Inflammatory macrophage treated with lipopolysaccharide for 4 hours (primary cell): ENCODE measurements around the gene ADISSP.

Source experiments
- DNase-seq: peaks from one replicate; pipeline ENCODE4 v3.0.0-alpha.2; 2020

The ADISSP gene

DNA sequence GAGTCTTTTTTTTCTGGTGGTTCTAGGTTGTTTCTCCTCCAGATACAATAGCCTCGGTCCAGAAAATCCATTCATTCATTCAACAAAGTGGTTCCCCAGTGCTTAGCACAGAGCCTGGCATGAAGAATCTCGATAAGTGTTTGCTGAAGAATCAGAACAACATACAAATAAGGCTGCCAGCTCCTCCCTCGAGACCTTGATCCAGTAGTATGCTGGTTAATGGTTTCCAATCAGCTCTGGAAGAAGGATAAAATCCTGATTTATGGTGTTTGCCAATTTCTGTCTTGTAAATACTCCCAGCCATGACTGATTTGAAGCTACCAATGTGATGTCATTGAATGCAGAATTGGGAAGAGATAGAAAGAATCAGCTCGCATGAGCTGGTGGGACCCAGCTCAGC is 31.8 kb downstream of the ADISSP start:
- no peak for DNase-seq

DNA sequence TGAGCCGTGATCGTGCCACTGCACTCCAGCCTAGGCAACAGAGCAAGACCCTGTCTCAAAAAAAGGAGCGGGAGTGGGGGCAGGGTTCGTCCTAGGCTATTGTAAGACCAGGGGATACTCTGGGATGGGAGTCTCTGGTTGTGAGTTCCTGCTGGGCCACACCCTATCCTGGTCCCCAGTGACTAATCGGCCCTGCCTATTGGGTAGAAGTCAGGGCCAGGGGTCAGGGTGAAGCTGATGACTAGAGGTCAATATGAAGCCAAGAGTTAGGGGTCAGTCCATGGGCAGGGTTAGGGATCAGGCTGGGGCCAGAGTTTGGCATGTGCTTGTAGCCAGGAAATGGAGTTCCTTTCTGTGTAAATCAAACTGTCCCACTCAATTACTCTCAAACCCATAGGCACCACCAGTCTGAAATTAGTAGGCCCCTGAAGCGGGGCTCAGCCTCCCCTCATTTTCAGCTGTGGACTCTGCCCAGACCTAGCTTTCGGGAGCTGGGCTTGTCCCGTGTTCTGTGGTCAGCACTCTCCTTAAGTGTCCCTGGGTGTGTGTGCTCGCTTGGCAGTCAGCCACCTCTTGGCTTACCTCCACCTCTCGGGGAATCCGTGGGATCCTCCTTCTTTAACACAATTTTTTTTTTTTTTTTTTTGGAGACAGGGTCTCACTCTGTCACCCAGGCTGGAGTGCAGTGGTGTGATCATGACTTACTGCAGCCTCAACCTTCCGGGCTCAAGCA is 33.3 kb downstream of the ADISSP start:
- DNase-seq = no peak

- DNase-seq = no peak
Measured at GRCh38 chr20:3733119-3733995, 34.2 kb downstream of the ADISSP start.

DNA sequence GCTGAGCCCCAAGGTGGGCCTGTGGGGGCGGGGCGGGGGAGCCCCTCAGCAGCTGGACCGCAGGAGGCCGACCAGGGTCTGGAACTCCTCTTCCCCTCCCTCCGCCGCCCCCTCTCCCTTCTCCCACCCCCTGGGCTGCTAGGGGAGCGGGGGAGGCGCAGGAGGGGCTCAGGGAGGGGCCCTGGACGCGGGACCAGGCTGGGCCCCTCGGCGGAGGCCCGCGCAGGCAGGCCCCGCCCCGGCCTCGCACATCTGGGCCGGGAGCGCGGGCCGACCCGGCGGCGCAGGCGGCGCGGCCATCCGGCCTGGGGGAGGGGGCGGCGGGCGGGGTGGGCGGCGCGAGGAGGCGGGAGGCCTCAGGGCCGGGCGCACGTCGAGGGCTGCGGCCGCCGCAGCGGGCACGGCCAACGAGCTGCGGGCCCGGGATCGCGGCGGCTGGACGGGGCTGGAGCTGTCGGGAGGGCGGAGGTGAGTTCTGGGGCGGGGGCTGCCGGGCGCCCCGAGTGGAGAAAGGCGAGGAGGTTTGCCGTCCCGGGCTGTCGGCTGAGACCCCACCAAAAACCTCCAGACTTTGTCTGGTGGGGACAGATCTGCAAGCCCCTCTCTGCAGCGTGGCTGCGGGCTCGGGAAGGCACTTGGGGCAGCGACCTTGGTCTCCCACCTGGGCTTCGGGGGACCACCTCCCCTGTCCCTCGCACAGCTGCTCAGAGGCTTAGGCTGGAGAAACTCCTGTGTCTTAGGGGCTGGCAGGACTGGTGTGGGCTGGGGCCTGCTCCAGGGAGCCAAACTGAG is 35.0 kb downstream of the ADISSP start, which contains the start of gene HSPA12B:
HSPA12B (plus strand) TSS at position 359 of the 792 bp plus-strand sequence. CDS start 5,990 bp downstream, outside the sequence.
- DNase-seq = no peak

GRCh38 chr20:3731944-3732326 is 35.6 kb downstream of the ADISSP start:
- DNase-seq = no peak

DNA sequence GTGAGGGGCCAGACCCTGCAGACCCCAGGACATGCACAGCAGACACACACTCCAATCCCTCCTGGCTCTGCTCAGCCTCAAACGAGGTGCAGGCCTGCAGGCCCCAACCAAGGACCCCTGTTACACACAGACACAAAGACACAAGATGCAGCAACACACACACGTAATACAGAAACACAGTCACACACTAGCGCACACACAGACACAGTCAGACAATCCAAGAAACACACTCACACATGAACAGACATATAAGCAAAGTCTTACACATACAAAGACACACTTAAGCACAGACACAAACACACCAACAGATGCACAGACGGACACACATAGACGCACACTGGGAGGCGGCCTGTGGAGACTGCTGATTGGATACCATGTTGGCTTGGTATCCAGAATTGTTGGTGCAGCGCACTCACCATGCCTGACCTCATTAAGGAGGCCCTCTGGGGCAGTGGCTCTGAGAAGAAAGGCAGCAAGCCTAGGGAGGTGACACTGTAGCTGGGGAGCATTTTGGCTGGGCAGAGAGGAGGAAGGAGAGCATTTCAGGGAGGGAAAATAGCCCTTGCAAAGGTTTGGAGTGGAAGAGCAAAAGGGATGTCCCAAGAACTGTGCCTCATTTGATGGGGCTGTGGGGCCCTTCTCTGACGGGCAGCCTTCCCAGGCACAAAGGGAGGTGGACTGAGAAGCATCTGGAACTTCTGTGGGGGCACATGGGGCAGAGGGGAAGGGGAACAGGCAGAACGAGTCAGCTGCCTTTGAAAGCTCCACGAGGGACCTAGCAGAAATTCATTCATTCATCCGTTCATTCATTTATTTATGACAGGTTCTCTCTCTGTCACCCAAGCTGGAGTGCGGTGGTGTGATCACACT is 36.5 kb downstream of the ADISSP start:
- DNase-seq = no peak

DNA sequence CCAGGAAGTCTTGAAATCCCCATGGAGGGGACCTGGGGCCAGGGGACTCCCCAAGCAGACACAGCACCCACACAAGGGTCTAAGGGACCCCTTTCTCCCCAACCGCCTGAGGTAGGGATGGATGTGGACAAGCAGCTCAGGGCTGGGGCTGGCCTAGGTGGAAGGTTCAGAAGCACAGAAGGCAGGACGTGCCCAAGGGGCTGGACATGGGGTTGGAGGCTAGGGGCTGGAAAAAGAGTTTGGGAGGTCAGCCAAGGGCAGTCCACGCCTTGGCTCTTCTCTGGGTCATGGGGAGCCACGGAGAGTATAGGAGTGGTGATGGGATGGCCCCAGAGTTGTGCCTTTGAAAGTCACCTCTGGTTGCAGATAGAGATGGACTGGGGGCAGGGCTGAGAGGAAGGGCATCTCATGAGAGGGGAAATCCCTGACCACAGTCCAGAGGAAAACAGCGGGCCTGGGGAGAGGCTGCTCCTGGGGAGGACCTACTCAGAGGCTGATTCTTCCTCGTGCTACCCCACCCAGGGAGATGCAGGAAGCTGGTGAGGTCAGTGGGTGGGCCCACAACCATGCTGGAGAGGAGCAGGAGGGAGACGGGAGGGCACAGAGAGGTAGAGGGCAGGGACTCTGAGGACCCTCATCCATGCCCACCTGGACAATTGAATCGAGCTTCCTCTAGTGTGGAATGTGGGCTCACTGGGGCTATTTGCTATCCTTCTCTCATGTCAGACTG is 37.6 kb downstream of the ADISSP start:
- DNase-seq = peak; percentile 63

GRCh38 chr20:3729378-3729777 is 38.2 kb downstream of the ADISSP start:
- DNase-seq = no peak

DNA sequence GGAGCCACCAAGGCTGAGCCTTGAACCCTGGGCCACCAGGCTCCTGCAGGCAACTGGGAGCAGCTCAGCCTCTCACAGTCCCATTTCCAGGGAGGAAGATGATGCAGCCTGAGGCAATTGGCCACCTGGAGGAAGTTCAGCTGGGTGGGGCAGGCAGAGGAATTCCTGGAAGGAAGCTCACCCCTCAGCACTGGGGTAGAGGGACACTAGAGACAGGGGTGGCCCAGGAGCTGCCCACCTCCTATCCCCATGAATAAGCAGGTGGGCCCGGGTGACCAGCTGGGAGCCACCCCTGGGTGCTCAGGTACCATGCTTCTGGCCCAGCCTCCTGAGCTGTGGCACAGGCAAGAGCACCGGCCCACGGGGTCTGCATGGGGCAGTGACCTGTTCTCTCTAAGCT is 38.7 kb downstream of the ADISSP start:
- no peak for DNase-seq

DNA sequence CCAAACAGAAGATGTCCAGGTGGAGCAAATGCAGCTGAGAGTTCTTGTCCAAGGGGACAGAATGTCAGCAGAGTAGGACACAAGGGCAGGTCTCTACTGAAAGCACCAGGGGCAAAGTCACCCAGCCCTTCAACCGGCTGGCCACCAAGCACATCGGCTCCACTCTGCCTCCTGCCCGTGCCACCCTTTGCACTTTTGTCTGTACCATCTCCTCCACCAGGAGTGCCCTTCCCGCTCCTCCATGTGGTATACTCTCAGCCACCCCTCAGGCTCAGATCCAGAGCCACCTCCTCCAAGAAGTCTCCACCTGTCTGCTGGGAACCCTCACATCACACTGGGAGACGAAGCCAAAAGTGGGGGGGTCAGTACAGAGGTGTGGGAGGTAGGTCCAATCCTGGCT is 39.2 kb downstream of the ADISSP start:
- no peak for DNase-seq

DNA sequence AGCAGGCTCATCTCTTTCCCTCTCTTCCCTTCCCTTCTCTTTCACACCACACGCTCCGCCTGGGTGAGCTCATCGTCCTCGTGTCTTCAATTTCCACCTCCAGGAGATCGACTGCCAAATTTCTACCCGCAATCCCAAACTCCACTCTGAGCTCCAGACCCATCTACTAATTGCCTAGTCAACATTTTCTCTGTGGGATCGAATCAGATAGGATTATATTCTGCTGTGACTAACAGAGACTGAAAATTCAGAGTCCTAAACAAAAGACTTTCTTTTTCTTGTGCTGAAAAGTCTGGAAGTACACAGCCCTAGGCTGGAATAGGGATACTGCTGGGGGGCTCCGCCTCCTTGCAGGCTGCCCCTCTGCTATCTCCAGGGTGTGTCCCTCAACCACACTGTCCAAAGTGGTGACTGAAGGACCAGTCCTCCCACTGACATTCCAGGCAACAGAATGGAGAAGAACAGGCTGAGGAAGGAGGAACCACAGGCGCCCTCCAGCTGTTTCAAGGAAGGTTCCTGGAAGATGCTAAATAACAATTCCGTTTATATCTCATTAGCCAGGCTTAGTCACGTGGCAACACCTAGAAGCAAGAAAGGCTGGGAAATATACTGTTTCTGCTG is 40.0 kb downstream of the ADISSP start:
- DNase-seq = no peak

DNA sequence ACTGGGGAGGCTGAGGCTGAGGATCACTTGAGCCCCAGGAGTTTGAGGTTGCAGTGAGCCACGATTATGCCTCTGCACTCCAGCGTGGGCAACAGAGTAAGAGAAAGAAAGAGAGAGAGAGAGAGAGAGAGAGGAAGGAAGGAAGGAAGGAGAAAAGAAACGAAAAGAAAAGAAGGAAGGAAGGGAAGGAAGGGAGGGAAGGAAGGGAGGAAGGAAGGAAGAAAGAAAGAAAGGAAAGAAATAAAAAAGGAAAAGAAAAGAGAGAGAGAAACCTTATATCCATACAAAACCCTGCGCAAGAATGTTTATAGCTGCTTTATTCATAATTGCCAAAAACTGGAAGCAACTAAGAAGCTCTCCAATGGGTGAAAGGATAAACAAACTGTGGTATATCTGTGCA is 43.2 kb downstream of the ADISSP start:
- DNase-seq = no peak

DNA sequence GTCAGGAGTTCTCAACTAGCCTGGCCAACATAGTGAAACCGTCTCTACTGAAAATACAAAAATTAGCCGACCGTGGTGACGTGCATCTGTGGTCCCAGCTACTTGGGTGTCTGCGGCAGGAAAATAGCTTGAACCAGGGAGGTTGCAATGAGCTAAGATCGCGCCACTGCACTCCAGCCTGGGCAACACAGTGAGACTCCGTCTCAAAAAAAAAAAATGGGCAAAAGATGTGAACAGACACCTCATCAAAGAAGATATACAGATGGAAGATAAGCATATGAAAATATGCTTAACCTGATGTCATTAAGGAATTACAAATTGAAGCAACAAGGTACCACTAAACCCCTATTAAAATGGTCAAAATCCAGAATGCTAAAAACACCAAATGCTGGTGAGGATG is 44.3 kb downstream of the ADISSP start:
- no peak for DNase-seq

GRCh38 chr20:3721912-3722311 is 45.6 kb downstream of the ADISSP start:
- DNase-seq = no peak

DNA sequence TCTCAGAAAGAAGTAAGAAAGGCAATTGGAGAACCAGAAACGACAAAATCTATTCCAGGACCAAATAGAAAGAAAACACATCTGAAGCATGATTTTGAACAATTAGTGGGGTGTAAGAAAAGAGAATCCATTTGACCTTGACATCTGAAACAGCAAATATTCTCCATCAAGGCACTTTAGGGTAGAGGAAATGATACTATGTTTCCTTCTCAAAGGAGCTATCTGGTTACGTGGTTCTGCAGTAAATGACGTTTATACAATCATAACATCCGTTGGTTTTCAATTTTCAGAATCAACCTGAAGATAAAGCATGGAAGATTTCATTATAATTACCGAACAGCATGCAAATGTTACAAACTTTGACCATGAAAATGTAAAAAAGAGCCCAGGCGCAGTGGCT is 46.9 kb downstream of the ADISSP start:
- DNase-seq = no peak

DNA sequence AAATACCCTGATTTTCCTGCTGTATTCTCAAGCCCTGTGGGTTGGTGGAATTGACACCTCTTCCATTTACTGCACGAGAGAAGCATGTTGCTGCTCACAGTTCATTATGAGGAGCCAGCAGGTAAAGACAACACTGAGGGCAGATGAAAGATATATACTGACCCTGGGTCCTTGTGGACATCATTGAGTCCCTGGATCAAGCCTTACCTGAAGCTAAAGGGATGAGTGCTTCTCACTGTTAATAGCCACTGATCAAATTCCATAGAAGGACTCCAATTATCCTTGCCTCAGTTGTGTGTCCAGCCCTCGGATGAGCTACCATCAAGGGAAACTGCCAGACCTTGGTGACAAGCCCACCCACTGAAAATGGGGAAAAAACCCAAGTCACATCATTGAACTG is 47.5 kb downstream of the ADISSP start:
- no peak for DNase-seq

GRCh38 chr20:3719046-3719445 is 48.5 kb downstream of the ADISSP start:
- DNase-seq = no peak

- peak; percentile 42 for DNase-seq
Measured at GRCh38 chr20:3716195-3716834, 51.2 kb downstream of the ADISSP start.

DNA sequence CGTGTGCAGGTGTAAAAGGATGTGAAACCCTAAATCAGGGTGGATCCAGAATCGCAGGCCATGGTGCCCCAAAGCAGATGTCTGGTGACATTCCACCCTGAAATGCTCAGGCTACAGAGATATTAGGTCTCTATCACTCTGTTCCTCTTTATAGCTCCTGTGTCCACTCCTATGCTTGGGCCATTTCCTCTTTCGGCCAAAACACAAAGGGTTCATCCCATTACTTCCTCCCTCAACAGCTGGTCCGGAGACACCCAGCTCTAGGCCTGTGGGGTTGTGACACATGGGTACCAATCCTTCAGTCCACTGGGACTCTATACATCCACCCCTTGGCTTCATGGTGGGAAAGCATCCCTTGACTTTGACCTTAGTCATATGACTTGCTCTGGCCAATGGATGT is 53.5 kb downstream of the ADISSP start:
- DNase-seq = peak; percentile 85

DNA sequence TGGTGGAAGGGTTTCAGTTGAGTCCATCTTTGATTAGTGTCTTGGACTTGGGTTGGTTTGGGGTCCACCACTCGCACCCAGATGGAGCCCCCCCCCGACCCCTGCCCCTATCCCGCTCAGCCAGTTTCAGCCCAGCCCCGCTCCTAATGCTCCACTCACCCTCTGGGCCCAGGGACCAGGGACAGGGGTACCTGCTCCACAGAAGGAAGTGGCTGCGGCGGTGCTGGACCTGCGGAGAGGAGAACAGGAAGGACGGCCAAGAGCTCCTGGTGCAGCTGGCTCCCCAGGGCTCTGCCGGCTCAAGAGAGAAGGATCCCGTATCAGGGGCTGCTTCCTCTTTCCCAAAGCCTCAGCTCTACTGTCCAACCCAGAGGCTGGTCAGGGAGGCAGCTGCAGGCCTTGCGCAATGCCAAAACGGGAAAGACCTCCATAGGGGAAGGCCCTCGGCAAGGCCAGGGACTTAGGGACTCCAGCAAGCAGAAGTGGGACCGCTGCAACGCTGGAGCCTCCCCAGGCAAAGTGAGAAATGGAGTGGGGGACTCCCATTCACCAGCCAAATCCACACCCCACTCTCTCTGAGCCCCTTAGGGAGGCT is 55.2 kb downstream of the ADISSP start, which contains the start of gene SIGLEC1:
SIGLEC1 (minus strand) TSS at position 322 of the 595 bp plus-strand sequence. CDS start 5,472 bp downstream, outside the sequence.
- DNase-seq = peak; percentile 99
